ENCODE results near the gene RASSF8. TPM values are rescaled to one million over a fixed set of nuclear protein-coding genes. Genes with fewer than 3 reads are reported as not detected.

Gene RASSF8
- total and polyA plus RNA-seq, 2 experiments from 2014 or later = 11.5 to 30.6 TPM

- Mint-ChIP-seq H3K4me1 (peaks cover 23% of the 10 kb centered on the region), H3K4me3 (no peak overlapping the region), H3K9me3 (no peaks in the 10 kb centered on the region), H3K27ac (no peak overlapping the region), H3K36me3 (ENCODE audit: low read depth) (no peaks in the 10 kb centered on the region), H3K27me3 (ENCODE audit: insufficient read depth, low read depth, poor library complexity) (no peaks in the 10 kb centered on the region)
- H3K27me3 ChIP-seq (ENCODE audit: insufficient read depth) = no peaks in the 10 kb centered on the region
- ATAC-seq (no peak), DNase-seq (ENCODE audit: low spot score) (no peak)
- no peak overlapping the region for H2AFZ ChIP-seq
- H3K79me2 ChIP-seq (replicated peaks; ENCODE audit: insufficient read depth) = peaks cover 20% of the 10 kb centered on the region
- H4K20me1 ChIP-seq (replicated peaks; ENCODE audit: insufficient read depth) = no peaks in the 10 kb centered on the region
- H3K27ac ChIP-seq (ENCODE audit: low read depth) = no peak overlapping the region
- H3K4me1 ChIP-seq (ENCODE audit: insufficient read depth) = peaks cover 4% of the 10 kb centered on the region; the same call in 1 of the 2 replicates
- no peak overlapping the region for H3K4me3 ChIP-seq
- no peaks in the 10 kb centered on the region for H3K36me3 ChIP-seq (ENCODE audit: insufficient read depth)
- no peaks in the 10 kb centered on the region for H3F3A ChIP-seq (replicated peaks; ENCODE audit: low read depth)
- H3K4me2 ChIP-seq = no peak overlapping the region
- no peak for TF ChIP-seq ZNF462 (CRISPR knock-in tag; IDR thresholded peaks at IDR 0.05)
- TF ChIP-seq STAT1 (IDR thresholded peaks at IDR 0.05; ENCODE audit: unreplicated experiment) = no peak
- TF ChIP-seq JUNB (IDR thresholded peaks at IDR 0.05; ENCODE audit: unreplicated experiment) = no peak
- no peak for TF ChIP-seq ZNF331 (CRISPR knock-in tag; IDR thresholded peaks at IDR 0.05; ENCODE audit: low read depth)
- no peak for TF ChIP-seq NANOG (IDR thresholded peaks at IDR 0.05; ENCODE audit: borderline replicate concordance)
- no peaks in the 10 kb centered on the region for H3K9me2 ChIP-seq (ENCODE audit: insufficient read depth)
These were observed 76.1 kb downstream of the RASSF8 start for GRCh38 chr12:26034371-26035142.

GRCh38 chr12:26036877-26037276 lies 78.4 kb downstream of the RASSF8 start:
- Histone ChIP-seq H3K79me2 (replicated peaks; ENCODE audit: insufficient read depth) (peaks cover 19% of the 10 kb centered on the region), H3K9me2 (ENCODE audit: insufficient read depth) (no peaks in the 10 kb centered on the region), H3F3A (replicated peaks; ENCODE audit: low read depth) (no peaks in the 10 kb centered on the region), H3K36me3 (ENCODE audit: insufficient read depth) (no peaks in the 10 kb centered on the region), H3K4me1 (ENCODE audit: insufficient read depth) (peaks cover 4% of the 10 kb centered on the region; the same call in 1 of the 2 replicates), H2AFZ (no peak overlapping the region), H4K20me1 (replicated peaks; ENCODE audit: insufficient read depth) (no peaks in the 10 kb centered on the region), H3K4me2 (no peak overlapping the region), H3K27ac (ENCODE audit: low read depth) (no peak overlapping the region), H3K27me3 (ENCODE audit: insufficient read depth) (no peaks in the 10 kb centered on the region), H3K4me3 (no peak overlapping the region)
- Mint-ChIP-seq H3K4me1 (peaks cover 23% of the 10 kb centered on the region), H3K27ac (no peak overlapping the region), H3K4me3 (no peak overlapping the region), H3K27me3 (ENCODE audit: insufficient read depth, low read depth, poor library complexity) (no peaks in the 10 kb centered on the region), H3K36me3 (ENCODE audit: low read depth) (no peaks in the 10 kb centered on the region), H3K9me3 (no peaks in the 10 kb centered on the region)
- ATAC-seq (no peak), DNase-seq (ENCODE audit: low spot score) (no peak)
- TF ChIP-seq, protein P1, sequence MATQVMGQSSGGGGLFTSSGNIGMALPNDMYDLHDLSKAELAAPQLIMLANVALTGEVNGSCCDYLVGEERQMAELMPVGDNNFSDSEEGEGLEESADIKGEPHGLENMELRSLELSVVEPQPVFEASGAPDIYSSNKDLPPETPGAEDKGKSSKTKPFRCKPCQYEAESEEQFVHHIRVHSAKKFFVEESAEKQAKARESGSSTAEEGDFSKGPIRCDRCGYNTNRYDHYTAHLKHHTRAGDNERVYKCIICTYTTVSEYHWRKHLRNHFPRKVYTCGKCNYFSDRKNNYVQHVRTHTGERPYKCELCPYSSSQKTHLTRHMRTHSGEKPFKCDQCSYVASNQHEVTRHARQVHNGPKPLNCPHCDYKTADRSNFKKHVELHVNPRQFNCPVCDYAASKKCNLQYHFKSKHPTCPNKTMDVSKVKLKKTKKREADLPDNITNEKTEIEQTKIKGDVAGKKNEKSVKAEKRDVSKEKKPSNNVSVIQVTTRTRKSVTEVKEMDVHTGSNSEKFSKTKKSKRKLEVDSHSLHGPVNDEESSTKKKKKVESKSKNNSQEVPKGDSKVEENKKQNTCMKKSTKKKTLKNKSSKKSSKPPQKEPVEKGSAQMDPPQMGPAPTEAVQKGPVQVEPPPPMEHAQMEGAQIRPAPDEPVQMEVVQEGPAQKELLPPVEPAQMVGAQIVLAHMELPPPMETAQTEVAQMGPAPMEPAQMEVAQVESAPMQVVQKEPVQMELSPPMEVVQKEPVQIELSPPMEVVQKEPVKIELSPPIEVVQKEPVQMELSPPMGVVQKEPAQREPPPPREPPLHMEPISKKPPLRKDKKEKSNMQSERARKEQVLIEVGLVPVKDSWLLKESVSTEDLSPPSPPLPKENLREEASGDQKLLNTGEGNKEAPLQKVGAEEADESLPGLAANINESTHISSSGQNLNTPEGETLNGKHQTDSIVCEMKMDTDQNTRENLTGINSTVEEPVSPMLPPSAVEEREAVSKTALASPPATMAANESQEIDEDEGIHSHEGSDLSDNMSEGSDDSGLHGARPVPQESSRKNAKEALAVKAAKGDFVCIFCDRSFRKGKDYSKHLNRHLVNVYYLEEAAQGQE (IDR thresholded peaks at IDR 0.05; ENCODE audit: unreplicated experiment) = no peak
- TF ChIP-seq ZNF331 (CRISPR knock-in tag; IDR thresholded peaks at IDR 0.05; ENCODE audit: low read depth) = no peak
- no peak for TF ChIP-seq EZH2 (IDR thresholded peaks at IDR 0.05; ENCODE audit: low read depth, unreplicated experiment)
- TF ChIP-seq EZH2phosphoT487 (IDR thresholded peaks at IDR 0.05; ENCODE audit: unreplicated experiment) = no peak
- no peak for TF ChIP-seq CREB1 (CRISPR knock-in tag; IDR thresholded peaks at IDR 0.05; ENCODE audit: low read depth)
- TF ChIP-seq, protein P2, sequence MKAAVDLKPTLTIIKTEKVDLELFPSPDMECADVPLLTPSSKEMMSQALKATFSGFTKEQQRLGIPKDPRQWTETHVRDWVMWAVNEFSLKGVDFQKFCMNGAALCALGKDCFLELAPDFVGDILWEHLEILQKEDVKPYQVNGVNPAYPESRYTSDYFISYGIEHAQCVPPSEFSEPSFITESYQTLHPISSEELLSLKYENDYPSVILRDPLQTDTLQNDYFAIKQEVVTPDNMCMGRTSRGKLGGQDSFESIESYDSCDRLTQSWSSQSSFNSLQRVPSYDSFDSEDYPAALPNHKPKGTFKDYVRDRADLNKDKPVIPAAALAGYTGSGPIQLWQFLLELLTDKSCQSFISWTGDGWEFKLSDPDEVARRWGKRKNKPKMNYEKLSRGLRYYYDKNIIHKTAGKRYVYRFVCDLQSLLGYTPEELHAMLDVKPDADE (IDR thresholded peaks at IDR 0.05) = no peak
- TF ChIP-seq JUNB (IDR thresholded peaks at IDR 0.05; ENCODE audit: unreplicated experiment) = no peak
- no peak for TF ChIP-seq NANOG (IDR thresholded peaks at IDR 0.05; ENCODE audit: borderline replicate concordance)
- TF ChIP-seq STAT1 (IDR thresholded peaks at IDR 0.05; ENCODE audit: unreplicated experiment) = no peak
